Skeletal muscle cell (primary cell): ENCODE measurements around the gene SHISA2.

Experiments
- DNase-seq: peaks from one replicate; pipeline ENCODE4 v3.0.0-alpha.2; 2010; ENCODE audit warnings: low read depth
- H3K4me3 ChIP-seq: 2 replicates; pipeline ENCODE4 v1.5.1; 2011; ENCODE audit warnings: low read depth, mild to moderate bottlenecking, control low read depth, low read length, moderate library complexity

The SHISA2 gene

GRCh38 chr13:26051231-26051656, 572 bp downstream of the SHISA2 start:
- no peak for DNase-seq
- H3K4me3 ChIP-seq: peak overlapping the region; percentile 58

DNA sequence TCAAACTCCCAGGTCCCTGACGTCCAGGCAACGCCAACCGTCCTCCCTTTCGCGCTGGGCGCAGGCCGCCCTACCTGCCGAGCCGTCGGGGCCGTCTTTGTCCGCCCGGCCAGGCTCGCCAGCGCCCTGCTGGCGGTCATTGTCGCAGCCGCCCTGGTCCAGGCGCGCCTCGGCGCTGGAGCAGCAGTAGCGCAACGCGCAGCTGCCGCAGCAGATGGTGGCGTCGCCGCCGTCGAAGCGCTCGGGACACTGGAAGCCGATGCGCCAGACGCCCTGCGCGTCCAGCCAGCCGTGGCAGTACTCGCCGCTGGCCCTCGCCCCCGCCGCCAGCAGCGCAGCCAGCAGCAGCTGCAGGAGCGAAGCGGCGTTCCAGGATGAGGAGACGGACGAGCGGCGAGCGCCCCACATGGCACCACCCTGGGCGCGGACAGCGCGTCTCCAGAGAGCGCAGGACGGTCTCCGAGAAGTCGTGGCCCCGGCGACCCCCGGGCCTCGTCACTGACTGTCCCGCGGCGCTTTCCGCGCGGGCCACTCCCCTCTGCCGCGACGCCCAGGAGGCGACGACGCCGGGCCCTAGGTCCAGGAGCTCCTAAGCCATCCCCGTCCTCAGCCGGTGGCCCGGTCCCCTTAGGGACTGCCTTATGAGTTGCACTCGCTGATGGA, 1.1 kb downstream of the SHISA2 start:
- peak overlapping the region; percentile 58 for H3K4me3 ChIP-seq
- no peak for DNase-seq

DNA sequence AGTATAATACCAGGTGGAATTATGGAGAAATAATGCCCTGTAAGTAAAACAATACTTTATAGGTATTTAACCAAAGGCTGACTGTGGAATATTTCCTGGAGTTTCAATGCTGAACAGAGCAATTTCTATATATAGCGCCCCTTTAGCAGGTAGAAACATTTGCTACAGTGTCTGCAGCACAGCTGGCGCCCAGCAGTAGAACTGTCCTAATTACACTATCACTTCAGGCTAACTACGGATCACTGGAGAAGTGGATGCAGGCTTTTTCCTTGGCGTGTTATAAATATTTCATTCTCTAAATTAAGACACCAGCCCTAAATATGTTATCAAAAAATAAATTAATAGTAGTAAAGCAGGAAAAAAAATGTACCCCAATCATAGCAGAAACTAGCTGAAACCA, 3.1 kb downstream of the SHISA2 start:
- no peak for DNase-seq
- H3K4me3 ChIP-seq: peak overlapping the region; percentile 58

DNA sequence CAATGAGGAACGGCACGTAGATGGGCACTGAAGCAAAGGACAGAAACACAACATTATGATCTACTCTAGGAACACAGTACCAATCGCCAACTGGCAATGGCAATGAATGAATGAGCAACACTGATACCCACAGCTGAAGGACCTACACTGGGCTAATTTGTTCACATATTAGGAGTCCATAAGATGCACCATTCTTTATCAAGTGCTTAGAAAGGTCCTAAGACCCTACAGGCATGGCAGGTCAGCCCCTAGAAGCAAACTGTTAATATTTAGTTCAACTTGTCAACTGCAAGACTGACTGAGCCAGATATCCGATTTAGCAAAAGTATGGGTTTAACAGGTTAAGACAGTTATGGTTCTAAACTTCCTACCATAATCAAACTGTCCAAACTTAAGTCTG, 4.8 kb downstream of the SHISA2 start:
- DNase-seq: no peak
- H3K4me3 ChIP-seq: no peak overlapping the region

GRCh38 chr13:26046639-26047038, 5.2 kb downstream of the SHISA2 start:
- DNase-seq: no peak
- H3K4me3 ChIP-seq: no peak overlapping the region

- DNase-seq: no peak
- H3K4me3 ChIP-seq: no peak overlapping the region
These were observed 6.7 kb downstream of the SHISA2 start for GRCh38 chr13:26045142-26045541.

GRCh38 chr13:26042785-26043184, 9.0 kb downstream of the SHISA2 start:
- no peak overlapping the region for H3K4me3 ChIP-seq
- DNase-seq: no peak

DNA sequence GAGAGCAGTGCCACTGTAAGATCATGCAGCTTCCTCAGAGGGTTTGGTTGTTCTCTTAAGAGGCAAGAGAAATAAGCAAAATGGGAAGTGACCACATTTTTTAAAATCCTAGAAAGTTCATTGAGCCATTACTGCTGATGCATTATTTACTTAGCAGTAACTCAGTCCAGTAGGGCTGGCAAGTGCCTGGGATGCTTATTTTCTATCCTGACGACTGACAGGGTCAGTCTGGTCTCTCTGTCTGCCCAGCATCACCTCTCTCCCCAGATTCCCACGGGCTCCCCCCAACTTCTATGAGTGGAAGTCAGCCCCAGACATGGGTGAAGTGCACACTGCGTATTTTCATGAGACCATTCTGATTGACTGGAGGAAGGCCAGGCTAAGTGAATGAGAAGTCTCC, 10.4 kb downstream of the SHISA2 start:
- DNase-seq: no peak
- H3K4me3 ChIP-seq: no peak overlapping the region

DNA sequence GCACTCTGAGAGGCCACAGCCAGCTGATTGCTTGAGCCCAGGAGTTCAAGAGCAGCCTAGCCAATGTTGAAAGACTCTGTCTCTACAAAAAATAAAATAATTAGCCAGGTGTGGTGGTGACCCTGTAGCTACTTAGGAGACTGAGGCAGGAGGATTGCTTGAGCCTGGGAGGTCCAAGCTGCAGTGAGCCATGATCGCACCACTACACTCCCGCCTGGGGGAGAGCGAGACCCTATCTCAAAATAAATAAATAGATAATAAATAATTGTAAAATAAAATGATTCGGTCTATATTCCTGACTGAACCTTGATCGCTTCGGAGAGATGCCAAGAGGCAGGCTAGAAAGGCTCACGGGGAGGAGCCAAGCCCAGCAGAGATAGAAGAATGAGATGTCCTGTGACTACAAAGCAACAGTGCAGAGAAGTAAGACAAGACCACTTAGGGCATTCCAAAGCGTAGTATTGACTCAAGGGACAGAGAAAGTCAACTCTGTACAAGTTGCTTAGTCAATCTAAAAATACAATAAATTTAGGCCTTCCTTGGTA, 12.8 kb downstream of the SHISA2 start:
- DNase-seq: no peak

DNA sequence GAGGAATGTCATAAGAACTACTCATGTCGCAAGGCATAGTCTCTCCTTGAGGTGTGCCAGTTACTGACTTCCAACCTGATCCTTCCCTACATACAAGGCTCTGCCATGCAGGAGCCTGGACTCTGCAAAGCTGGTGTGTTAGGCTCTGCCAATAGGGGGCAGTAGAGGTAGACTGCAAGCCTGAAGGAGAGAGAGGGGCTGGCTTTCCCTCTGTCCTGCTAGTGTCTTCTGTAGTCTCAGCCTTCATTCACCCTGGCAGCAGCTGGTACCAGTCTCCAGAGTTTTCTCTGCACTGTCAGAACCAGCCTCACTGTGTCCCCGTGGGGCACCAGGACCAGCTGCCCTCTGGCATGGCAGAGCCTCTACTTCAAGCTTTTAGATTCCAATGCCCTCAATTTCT, 14.5 kb downstream of the SHISA2 start:
- no peak overlapping the region for H3K4me3 ChIP-seq
- DNase-seq: no peak

More for the DNA sequence above, 12.8 kb downstream of the SHISA2 start:
- no peak overlapping the region for H3K4me3 ChIP-seq

GRCh38 chr13:26036383-26036782, 15.4 kb downstream of the SHISA2 start:
- no peak for DNase-seq
- no peak overlapping the region for H3K4me3 ChIP-seq

DNA sequence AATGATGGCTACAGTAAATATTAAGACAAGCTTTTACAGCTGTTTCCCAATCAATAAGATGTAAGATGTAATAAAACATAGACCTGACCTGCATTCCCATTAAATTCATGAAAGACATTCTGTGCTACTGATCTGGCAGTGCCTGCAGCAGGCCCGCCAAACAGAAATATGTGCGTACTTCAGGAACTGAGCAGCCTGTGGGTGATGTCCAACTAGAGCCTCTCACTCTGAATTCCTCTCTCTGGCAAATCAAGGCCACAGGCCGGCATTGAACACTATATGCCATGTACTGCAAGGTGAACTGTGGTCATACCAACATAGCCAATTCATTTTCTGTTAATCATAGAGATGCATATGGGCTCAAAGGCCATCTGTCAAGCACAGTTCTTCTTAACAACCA, 17.8 kb downstream of the SHISA2 start:
- H3K4me3 ChIP-seq: no peak overlapping the region
- DNase-seq: no peak

- H3K4me3 ChIP-seq: no peak overlapping the region
- DNase-seq: no peak
These were observed 21.5 kb downstream of the SHISA2 start for GRCh38 chr13:26030331-26030730.

- H3K4me3 ChIP-seq: no peak overlapping the region
- DNase-seq: no peak
These were observed 22.2 kb downstream of the SHISA2 start for GRCh38 chr13:26029581-26030136.

- no peak overlapping the region for H3K4me3 ChIP-seq
- no peak for DNase-seq
These were observed 25.6 kb downstream of the SHISA2 start for GRCh38 chr13:26026211-26026610.

- DNase-seq: no peak
- no peak overlapping the region for H3K4me3 ChIP-seq
These were observed 26.0 kb downstream of the SHISA2 start for GRCh38 chr13:26025771-26026170.

GRCh38 chr13:26025196-26025595, 26.6 kb downstream of the SHISA2 start:
- no peak for DNase-seq
- H3K4me3 ChIP-seq: no peak overlapping the region

DNA sequence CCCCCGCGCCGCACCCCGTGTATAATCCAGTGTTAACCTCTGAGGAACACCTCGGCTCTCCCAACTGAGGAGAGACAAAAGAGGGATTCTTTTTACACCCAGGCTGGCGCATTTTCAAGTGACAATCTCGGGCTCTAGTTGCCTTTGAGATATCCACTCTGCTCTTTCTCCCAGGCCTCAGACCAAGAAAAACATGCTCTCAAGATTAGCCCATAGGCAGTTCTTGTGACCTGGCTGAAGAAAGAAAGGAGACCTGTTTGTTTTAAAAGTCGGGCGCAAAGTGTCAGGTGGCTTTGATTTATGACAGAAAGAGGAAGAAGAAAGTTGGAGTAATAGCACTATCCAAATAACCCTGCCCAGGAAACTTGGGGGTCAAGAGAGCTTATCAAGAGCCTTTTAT, 27.3 kb downstream of the SHISA2 start:
- DNase-seq: no peak
- H3K4me3 ChIP-seq: no peak overlapping the region

DNA sequence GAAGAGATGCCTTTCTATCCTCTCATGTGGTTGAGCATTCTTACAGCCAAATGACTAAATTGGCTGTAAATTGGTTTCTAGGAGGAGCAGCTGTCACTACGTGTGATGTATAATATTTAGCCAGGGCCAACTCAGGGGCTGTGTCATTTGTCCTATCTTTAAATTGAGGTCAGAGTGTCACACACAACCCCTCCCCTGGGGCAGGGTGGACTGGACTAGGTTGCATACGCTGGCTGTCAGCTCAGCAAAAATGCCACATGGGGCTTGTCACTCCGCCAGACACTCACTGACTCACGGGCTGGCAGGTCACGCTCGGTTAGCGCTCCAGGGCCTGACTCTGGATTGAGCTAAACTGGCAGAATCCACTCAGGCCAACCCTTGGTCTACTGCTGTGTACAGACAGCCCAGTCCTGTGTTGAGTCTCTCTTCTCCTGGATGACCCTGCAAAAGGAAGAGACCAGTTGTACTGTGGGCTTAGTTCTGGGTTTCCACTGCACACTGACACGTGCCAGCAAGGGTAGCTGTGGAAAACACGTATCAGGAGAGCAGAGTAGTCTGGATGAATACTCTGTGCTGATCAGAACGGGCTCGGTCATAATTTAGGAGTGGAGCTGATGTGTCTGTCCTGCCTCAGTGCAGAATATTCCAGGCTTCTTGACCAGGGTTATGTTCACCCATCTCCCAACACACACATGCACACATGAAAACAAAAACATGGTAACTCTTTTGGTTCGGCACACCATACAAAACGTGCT, 29.1 kb downstream of the SHISA2 start:
- H3K4me3 ChIP-seq: no peak overlapping the region
- peak; percentile 54 for DNase-seq

DNA sequence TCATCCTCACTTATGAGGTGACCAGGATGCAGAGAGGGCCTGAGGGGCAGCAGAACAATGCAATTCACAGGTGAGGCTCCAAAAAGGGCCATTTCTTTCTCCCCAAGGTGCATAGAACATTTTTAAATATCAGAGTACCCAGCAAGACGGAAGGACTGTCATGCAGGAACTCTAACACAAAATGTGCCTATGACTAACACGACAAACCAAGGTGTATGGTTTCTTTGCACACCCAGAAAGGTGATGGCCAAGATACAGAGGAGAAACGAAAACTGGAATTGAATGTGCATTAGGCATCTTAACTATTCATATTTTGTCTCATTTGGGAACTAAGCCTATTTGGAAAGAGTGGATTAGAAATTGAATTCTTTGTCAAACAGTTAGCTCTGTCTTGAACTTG, 29.9 kb downstream of the SHISA2 start:
- no peak for DNase-seq
- H3K4me3 ChIP-seq: no peak overlapping the region

DNA sequence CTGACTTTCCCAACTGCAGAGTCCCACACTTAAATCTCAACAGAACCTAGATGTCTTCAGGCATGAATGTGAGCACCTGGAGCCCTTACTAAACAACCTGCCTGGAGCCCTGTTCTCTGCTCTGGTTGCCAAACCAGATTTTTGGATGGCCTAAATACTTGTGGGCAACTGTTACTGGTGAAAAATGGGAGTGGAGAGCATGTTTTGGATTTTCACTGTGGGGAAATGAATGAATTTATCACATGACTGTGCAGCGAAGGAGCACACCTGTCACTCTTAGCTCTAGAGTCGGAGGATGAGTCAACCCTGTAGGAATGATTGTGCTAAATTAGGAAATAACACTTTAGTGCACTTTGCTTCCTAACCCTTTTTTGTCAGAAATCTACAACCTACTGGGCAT, 30.3 kb downstream of the SHISA2 start:
- no peak overlapping the region for H3K4me3 ChIP-seq
- no peak for DNase-seq
